WTC11 (cell line): ENCODE measurements around the gene MIA. TPM values are rescaled to one million over a fixed set of nuclear protein-coding genes. Genes with fewer than 3 reads are reported as not detected.

Experiments
- ATAC-seq: fragments of 200-7000 bp; cut with Tn5 transposase; 2 replicates; pipeline ENCODE4 v1.10.0; 2021; ENCODE audit warnings: mild to moderate bottlenecking, moderate library complexity
- CTCF ChIA-PET: fragments of 300-600 bp; sonication (Branson Sonifier 250); formaldehyde crosslinking; loops from one replicate; lab custom pipeline; 2021; ENCODE audit warnings: antibody characterized with exemption; lab: Charles Lee
- POLR2A ChIA-PET: fragments of 350-600 bp; sonication (Branson Sonifier 250); formaldehyde crosslinking; loops from one replicate; lab custom pipeline; 2021; ENCODE audit warnings: antibody characterized with exemption; lab: Charles Lee
- DNase-seq: peaks from one replicate; pipeline ENCODE4 v3.0.0; 2021; ENCODE audit warnings: low spot score
- H3K27ac Mint-ChIP-seq: 2 replicates; pipeline ENCODE4 v1.8.0; 2021; ENCODE audit warnings: mixed read lengths
- H3K27me3 Mint-ChIP-seq: 2 replicates; pipeline ENCODE4 v1.8.0; 2021; ENCODE audit warnings: low read depth, mild to moderate bottlenecking, moderate library complexity, mixed read lengths
- H3K36me3 Mint-ChIP-seq: 2 replicates; pipeline ENCODE4 v1.8.0; 2021; ENCODE audit warnings: mixed read lengths
- H3K4me1 Mint-ChIP-seq: 2 replicates; pipeline ENCODE4 v1.8.0; 2022; ENCODE audit warnings: mixed read lengths
- H3K4me3 Mint-ChIP-seq: 2 replicates; pipeline ENCODE4 v1.8.0; 2021; ENCODE audit warnings: mild to moderate bottlenecking, moderate library complexity, mixed read lengths
- H3K9me3 Mint-ChIP-seq: 2 replicates; pipeline ENCODE4 v1.8.0; 2021; ENCODE audit warnings: mixed read lengths
- CBFB ChIP-seq: sonication (generic); formaldehyde crosslinking; IDR thresholded peaks from 2 replicates; pipeline ENCODE4 v1.8.1; 2022; ENCODE audit warnings: mild to moderate bottlenecking, low read depth, missing genetic modification reagents
- CREM ChIP-seq: sonication (generic); formaldehyde crosslinking; IDR thresholded peaks from 2 replicates; pipeline ENCODE4 v1.8.1; 2022; ENCODE audit warnings: mild to moderate bottlenecking, missing genetic modification reagents, moderate library complexity
- ELF4 ChIP-seq: sonication (generic); formaldehyde crosslinking; IDR thresholded peaks from 2 replicates; pipeline ENCODE4 v1.8.1; 2022; ENCODE audit warnings: low read depth, mild to moderate bottlenecking, moderate library complexity, missing genetic modification reagents
- EMX1 ChIP-seq: fragments of 250-450 bp; sonication (Bioruptor Pico); IDR thresholded peaks from 2 replicates; pipeline ENCODE4 v1.8.0; 2021; ENCODE audit warnings: mild to moderate bottlenecking
- HMGA2 ChIP-seq: fragments of 250-450 bp; sonication (Bioruptor Pico); IDR thresholded peaks from 2 replicates; pipeline ENCODE4 v1.4.0; 2021; ENCODE audit warnings: mild to moderate bottlenecking, moderate library complexity
- KAT7 ChIP-seq: sonication (generic); formaldehyde crosslinking; IDR thresholded peaks from 2 replicates; pipeline ENCODE4 v1.8.1; 2023; ENCODE audit warnings: missing genetic modification reagents, mild to moderate bottlenecking, borderline replicate concordance
- NFATC4 ChIP-seq: fragments of 250-450 bp; sonication (Bioruptor Pico); IDR thresholded peaks from 2 replicates; pipeline ENCODE4 v1.9.0; 2021; ENCODE audit warnings: mild to moderate bottlenecking
- NR3C1 ChIP-seq: sonication (generic); formaldehyde crosslinking; conservative IDR thresholded peaks from 2 replicates; pipeline ENCODE4 v1.8.1; 2023; ENCODE audit warnings: low read depth, mild to moderate bottlenecking, missing genetic modification reagents
- PRRX2 ChIP-seq: fragments of 250-450 bp; sonication (Bioruptor Pico); IDR thresholded peaks from 2 replicates; pipeline ENCODE4 v1.8.0; 2021; ENCODE audit warnings: mild to moderate bottlenecking
- RELA ChIP-seq: sonication (generic); formaldehyde crosslinking; IDR thresholded peaks from 2 replicates; pipeline ENCODE4 v1.8.1; 2022; ENCODE audit warnings: missing genetic modification reagents, mild to moderate bottlenecking, borderline replicate concordance
- SP1 ChIP-seq: sonication (generic); formaldehyde crosslinking; conservative IDR thresholded peaks from 2 replicates; pipeline ENCODE4 v1.8.1; 2022; ENCODE audit warnings: missing genetic modification reagents
- USF2 ChIP-seq: sonication (generic); formaldehyde crosslinking; IDR thresholded peaks from 2 replicates; pipeline ENCODE4 v1.8.1; 2023; ENCODE audit warnings: mild to moderate bottlenecking, missing genetic modification reagents, moderate library complexity
- ZNF232 ChIP-seq: sonication (generic); formaldehyde crosslinking; IDR thresholded peaks from 2 replicates; pipeline ENCODE4 v1.8.0; 2022; ENCODE audit warnings: mild to moderate bottlenecking, missing genetic modification reagents
- ZNF423 ChIP-seq: fragments of 250-450 bp; sonication (Bioruptor Pico); IDR thresholded peaks from 2 replicates; pipeline ENCODE4 v2.1.2; 2022; ENCODE audit warnings: mild to moderate bottlenecking, moderate library complexity
- ZNF425 ChIP-seq: fragments of 250-450 bp; sonication (Bioruptor Pico); conservative IDR thresholded peaks from 2 replicates; pipeline ENCODE4 v1.9.0; 2021; ENCODE audit warnings: mild to moderate bottlenecking
- ZSCAN18 ChIP-seq: fragments of 250-450 bp; sonication (Bioruptor Pico); IDR thresholded peaks from 2 replicates; pipeline ENCODE4 v2.1.2; 2022; ENCODE audit warnings: mild to moderate bottlenecking, moderate library complexity
- total RNA-seq: library from RNA; stranded (reverse); gene quantifications from 3 replicates; pipeline ENCODE4 v1.2.3, GENCODE V29; 2021
- TF ChIP-seq, protein P1 (sequence below): sonication (generic); formaldehyde crosslinking; IDR thresholded peaks from 2 replicates; pipeline ENCODE4 v1.8.1; 2023; ENCODE audit warnings: mild to moderate bottlenecking, missing genetic modification reagents
- TF ChIP-seq, protein P2 (sequence below): fragments of 250-450 bp; sonication (Bioruptor Pico); IDR thresholded peaks from 2 replicates; pipeline ENCODE4 v1.8.0; 2021; ENCODE audit warnings: mild to moderate bottlenecking
- TF ChIP-seq, protein P3 (sequence below): sonication (generic); formaldehyde crosslinking; IDR thresholded peaks from 2 replicates; pipeline ENCODE4 v1.8.0; 2022; ENCODE audit warnings: mild to moderate bottlenecking, missing genetic modification reagents
- TF ChIP-seq, protein P4 (sequence below): sonication (generic); formaldehyde crosslinking; IDR thresholded peaks from 2 replicates; pipeline ENCODE4 v1.8.0; 2023; ENCODE audit warnings: missing genetic modification reagents
- TF ChIP-seq, protein P5 (sequence below): sonication (generic); formaldehyde crosslinking; IDR thresholded peaks from 2 replicates; pipeline ENCODE4 v1.8.0; 2022; ENCODE audit warnings: mild to moderate bottlenecking, missing genetic modification reagents

MIA gene
- total RNA-seq, 1 experiment from 2014 or later: not detected

- TF ChIP-seq, protein P1, sequence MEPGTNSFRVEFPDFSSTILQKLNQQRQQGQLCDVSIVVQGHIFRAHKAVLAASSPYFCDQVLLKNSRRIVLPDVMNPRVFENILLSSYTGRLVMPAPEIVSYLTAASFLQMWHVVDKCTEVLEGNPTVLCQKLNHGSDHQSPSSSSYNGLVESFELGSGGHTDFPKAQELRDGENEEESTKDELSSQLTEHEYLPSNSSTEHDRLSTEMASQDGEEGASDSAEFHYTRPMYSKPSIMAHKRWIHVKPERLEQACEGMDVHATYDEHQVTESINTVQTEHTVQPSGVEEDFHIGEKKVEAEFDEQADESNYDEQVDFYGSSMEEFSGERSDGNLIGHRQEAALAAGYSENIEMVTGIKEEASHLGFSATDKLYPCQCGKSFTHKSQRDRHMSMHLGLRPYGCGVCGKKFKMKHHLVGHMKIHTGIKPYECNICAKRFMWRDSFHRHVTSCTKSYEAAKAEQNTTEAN: no peak
- TF ChIP-seq RELA (no peak), ZNF423 (CRISPR knock-in tag) (no peak), KAT7 (CRISPR knock-in tag) (no peak), HMGA2 (no peak), CBFB (CRISPR knock-in tag) (no peak), CREM (CRISPR knock-in tag) (no peak), PRRX2 (no peak), ZNF232 (CRISPR knock-in tag) (no peak), ZSCAN18 (CRISPR knock-in tag) (no peak)
- TF ChIP-seq, protein P2, sequence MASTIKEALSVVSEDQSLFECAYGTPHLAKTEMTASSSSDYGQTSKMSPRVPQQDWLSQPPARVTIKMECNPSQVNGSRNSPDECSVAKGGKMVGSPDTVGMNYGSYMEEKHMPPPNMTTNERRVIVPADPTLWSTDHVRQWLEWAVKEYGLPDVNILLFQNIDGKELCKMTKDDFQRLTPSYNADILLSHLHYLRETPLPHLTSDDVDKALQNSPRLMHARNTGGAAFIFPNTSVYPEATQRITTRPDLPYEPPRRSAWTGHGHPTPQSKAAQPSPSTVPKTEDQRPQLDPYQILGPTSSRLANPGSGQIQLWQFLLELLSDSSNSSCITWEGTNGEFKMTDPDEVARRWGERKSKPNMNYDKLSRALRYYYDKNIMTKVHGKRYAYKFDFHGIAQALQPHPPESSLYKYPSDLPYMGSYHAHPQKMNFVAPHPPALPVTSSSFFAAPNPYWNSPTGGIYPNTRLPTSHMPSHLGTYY (CRISPR knock-in tag): no peak
- TF ChIP-seq, protein P3, sequence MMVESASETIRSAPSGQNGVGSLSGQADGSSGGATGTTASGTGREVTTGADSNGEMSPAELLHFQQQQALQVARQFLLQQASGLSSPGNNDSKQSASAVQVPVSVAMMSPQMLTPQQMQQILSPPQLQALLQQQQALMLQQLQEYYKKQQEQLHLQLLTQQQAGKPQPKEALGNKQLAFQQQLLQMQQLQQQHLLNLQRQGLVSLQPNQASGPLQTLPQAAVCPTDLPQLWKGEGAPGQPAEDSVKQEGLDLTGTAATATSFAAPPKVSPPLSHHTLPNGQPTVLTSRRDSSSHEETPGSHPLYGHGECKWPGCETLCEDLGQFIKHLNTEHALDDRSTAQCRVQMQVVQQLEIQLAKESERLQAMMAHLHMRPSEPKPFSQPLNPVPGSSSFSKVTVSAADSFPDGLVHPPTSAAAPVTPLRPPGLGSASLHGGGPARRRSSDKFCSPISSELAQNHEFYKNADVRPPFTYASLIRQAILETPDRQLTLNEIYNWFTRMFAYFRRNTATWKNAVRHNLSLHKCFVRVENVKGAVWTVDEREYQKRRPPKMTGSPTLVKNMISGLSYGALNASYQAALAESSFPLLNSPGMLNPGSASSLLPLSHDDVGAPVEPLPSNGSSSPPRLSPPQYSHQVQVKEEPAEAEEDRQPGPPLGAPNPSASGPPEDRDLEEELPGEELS (CRISPR knock-in tag): no peak
- TF ChIP-seq, protein P4, sequence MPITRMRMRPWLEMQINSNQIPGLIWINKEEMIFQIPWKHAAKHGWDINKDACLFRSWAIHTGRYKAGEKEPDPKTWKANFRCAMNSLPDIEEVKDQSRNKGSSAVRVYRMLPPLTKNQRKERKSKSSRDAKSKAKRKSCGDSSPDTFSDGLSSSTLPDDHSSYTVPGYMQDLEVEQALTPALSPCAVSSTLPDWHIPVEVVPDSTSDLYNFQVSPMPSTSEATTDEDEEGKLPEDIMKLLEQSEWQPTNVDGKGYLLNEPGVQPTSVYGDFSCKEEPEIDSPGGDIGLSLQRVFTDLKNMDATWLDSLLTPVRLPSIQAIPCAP (CRISPR knock-in tag): no peak
- TF ChIP-seq, protein P5, sequence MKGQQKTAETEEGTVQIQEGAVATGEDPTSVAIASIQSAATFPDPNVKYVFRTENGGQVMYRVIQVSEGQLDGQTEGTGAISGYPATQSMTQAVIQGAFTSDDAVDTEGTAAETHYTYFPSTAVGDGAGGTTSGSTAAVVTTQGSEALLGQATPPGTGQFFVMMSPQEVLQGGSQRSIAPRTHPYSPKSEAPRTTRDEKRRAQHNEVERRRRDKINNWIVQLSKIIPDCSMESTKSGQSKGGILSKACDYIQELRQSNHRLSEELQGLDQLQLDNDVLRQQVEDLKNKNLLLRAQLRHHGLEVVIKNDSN (CRISPR knock-in tag): no peak
- Mint-ChIP-seq H3K9me3 (no peaks in the 10 kb centered on the region), H3K4me3 (peak overlapping the region; percentile 56), H3K27ac (peak overlapping the region; percentile 95), H3K36me3 (peaks cover 11% of the 10 kb centered on the region), H3K27me3 (no peaks in the 10 kb centered on the region), H3K4me1 (peaks cover 72% of the 10 kb centered on the region)
- POLR2A ChIA-PET: interaction anchor here (1.0 kb wide), 1 partner anchor 85 kb away, joined by 3 read pairs; the partner anchor contains the start of genes COQ8B and ITPKC
- CTCF ChIA-PET: interaction anchor here (0.9 to 1.1 kb wide), 3 partner anchors 24 to 139 kb away, joined by 3 read pairs; partner anchors contain the start of gene RAB4B
- ATAC-seq (no peak), DNase-seq (no peak)
These were observed 27.2 kb downstream of the MIA start for GRCh38 chr19:40802300-40803169.

- ChIA-PET CTCF (interaction anchor here (0.9 to 1.1 kb wide), 2 partner anchors 25 to 26 kb away, joined by 3 read pairs; partner anchors contain the start of gene RAB4B), POLR2A (interaction anchor here (0.7 to 1.0 kb wide), 2 partner anchors 25 to 86 kb away, joined by 3 read pairs; partner anchors contain the start of genes COQ8B, ITPKC and RAB4B)
- H3K27ac Mint-ChIP-seq: peak overlapping the region; percentile 95
- no peak for DNase-seq
- peak overlapping the region; percentile 35 for H3K4me3 Mint-ChIP-seq
- ATAC-seq: no peak
- peaks cover 74% of the 10 kb centered on the region for H3K4me1 Mint-ChIP-seq
- no peaks in the 10 kb centered on the region; the same call in 1 of the 2 replicates for H3K27me3 Mint-ChIP-seq
- H3K36me3 Mint-ChIP-seq: peaks cover 18% of the 10 kb centered on the region
- no peaks in the 10 kb centered on the region for H3K9me3 Mint-ChIP-seq
- no peak for TF ChIP-seq USF2
- no peak for TF ChIP-seq NR3C1 (CRISPR knock-in tag)
- TF ChIP-seq HMGA2: no peak
- TF ChIP-seq EMX1: no peak
- no peak for TF ChIP-seq ZNF425
- no peak for TF ChIP-seq ELF4 (CRISPR knock-in tag)
- TF ChIP-seq NFATC4 (CRISPR knock-in tag): no peak
- TF ChIP-seq RELA: no peak
- no peak for TF ChIP-seq ZNF423 (CRISPR knock-in tag)
- no peak for TF ChIP-seq SP1
- no peak for TF ChIP-seq PRRX2
These were observed 28.0 kb downstream of the MIA start for GRCh38 chr19:40803170-40803856.
